ENCODE results near the gene KRTAP16-1. TPM values are rescaled to one million over a fixed set of nuclear protein-coding genes. Genes with fewer than 3 reads are reported as not detected.

The KRTAP16-1 gene
- total and polyA plus RNA-seq, 2 of the 8 experiments (the other 6 are each of a cell fraction or from before 2014, with no cell fraction given): not detected

GRCh38 chr17:41343029-41343428 lies 33.9 kb upstream of the KRTAP16-1 start (continued):
- TF ChIP-seq PHF8 (conservative IDR thresholded peaks at IDR 0.05; ENCODE audit: low read depth, low read length) (no peak), POLR2AphosphoS5 (IDR thresholded peaks at IDR 0.05; ENCODE audit: low read depth, low read length) (no peak), EZH2 (IDR thresholded peaks at IDR 0.05; ENCODE audit: low read depth, low read length, severe bottlenecking) (no peak)
